Osteocyte (in vitro differentiated cells): ENCODE results near the gene FBXL5. TPM values are rescaled to one million over a fixed set of nuclear protein-coding genes. Genes with fewer than 3 reads are reported as not detected.

Source experiments
- DNase-seq: peaks from one replicate; pipeline ENCODE4 v3.0.0; 2021; ENCODE audit warnings: mixed read lengths; ENCODE audit not compliant: unreplicated experiment; ENCODE audit errors: extremely low spot score
- H3K27ac Mint-ChIP-seq: one replicate; pipeline ENCODE4 v1.8.0; 2021; ENCODE audit warnings: mild to moderate bottlenecking, mixed read lengths; ENCODE audit not compliant: unreplicated experiment
- H3K27me3 Mint-ChIP-seq: one replicate; pipeline ENCODE4 v1.8.0; 2021; ENCODE audit warnings: mixed read lengths; ENCODE audit not compliant: unreplicated experiment
- H3K36me3 Mint-ChIP-seq: one replicate; pipeline ENCODE4 v1.8.0; 2021; ENCODE audit warnings: mixed read lengths; ENCODE audit not compliant: unreplicated experiment
- H3K4me1 Mint-ChIP-seq: one replicate; pipeline ENCODE4 v1.8.0; 2021; ENCODE audit warnings: mixed read lengths; ENCODE audit not compliant: unreplicated experiment
- H3K4me3 Mint-ChIP-seq: one replicate; pipeline ENCODE4 v1.8.0; 2021; ENCODE audit warnings: mild to moderate bottlenecking, moderate library complexity, mixed read lengths; ENCODE audit not compliant: unreplicated experiment
- H3K9me3 Mint-ChIP-seq: one replicate; pipeline ENCODE4 v1.8.0; 2021; ENCODE audit warnings: mixed read lengths; ENCODE audit not compliant: unreplicated experiment
- CTCF ChIP-seq: fragments of 200-600 bp; sonication (generic); IDR thresholded peaks from 2 replicates; pipeline ENCODE4 v1.5.0; 2021; ENCODE audit warnings: antibody characterized with exemption, mild to moderate bottlenecking, moderate library complexity
- total RNA-seq: library from RNA; stranded (reverse); gene quantifications from 2 replicates; pipeline ENCODE4 v1.2.1, GENCODE V29; 2021

Gene FBXL5
- total RNA-seq, 1 donor from 2014 or later, result 54.0 TPM

- Mint-ChIP-seq H3K9me3 (no peaks in the 10 kb centered on the region), H3K27me3 (no peaks in the 10 kb centered on the region), H3K27ac (peak overlapping the region; percentile 97), H3K4me3 (peak overlapping the region; percentile 96), H3K4me1 (peaks cover 66% of the 10 kb centered on the region), H3K36me3 (no peaks in the 10 kb centered on the region)
- no peak for DNase-seq
- TF ChIP-seq CTCF, result no peak
Measured at GRCh38 chr4:15652191-15652590, 3.0 kb downstream of the FBXL5 start.

- no peaks in the 10 kb centered on the region for H3K27me3 Mint-ChIP-seq
- H3K4me3 Mint-ChIP-seq, result peak overlapping the region; percentile 57
Measured at GRCh38 chr4:15651676-15652075, 3.5 kb downstream of the FBXL5 start.

GRCh38 chr4:15649914-15650545 lies 5.1 kb downstream of the FBXL5 start:
- no peak overlapping the region for H3K4me3 Mint-ChIP-seq
- H3K27me3 Mint-ChIP-seq, result no peaks in the 10 kb centered on the region
- H3K4me1 Mint-ChIP-seq, result peaks cover 60% of the 10 kb centered on the region
- DNase-seq, result no peak
- TF ChIP-seq CTCF, result peak; percentile 68
- H3K9me3 Mint-ChIP-seq, result no peaks in the 10 kb centered on the region
- H3K27ac Mint-ChIP-seq, result peak overlapping the region; percentile 61
- H3K36me3 Mint-ChIP-seq, result no peaks in the 10 kb centered on the region

More at GRCh38 chr4:15651676-15652075, 3.5 kb downstream of the FBXL5 start:
- no peak for TF ChIP-seq CTCF
- Mint-ChIP-seq H3K36me3 (no peaks in the 10 kb centered on the region), H3K9me3 (no peaks in the 10 kb centered on the region), H3K4me1 (peaks cover 63% of the 10 kb centered on the region), H3K27ac (peak overlapping the region; percentile 83)
- no peak for DNase-seq

GRCh38 chr4:15648600-15648999 lies 6.6 kb downstream of the FBXL5 start:
- H3K4me3 Mint-ChIP-seq, result no peak overlapping the region
- H3K9me3 Mint-ChIP-seq, result no peaks in the 10 kb centered on the region
- H3K27ac Mint-ChIP-seq, result no peak overlapping the region
- no peak for TF ChIP-seq CTCF
- no peak for DNase-seq
- H3K36me3 Mint-ChIP-seq, result peaks cover 6% of the 10 kb centered on the region
- no peaks in the 10 kb centered on the region for H3K27me3 Mint-ChIP-seq
- H3K4me1 Mint-ChIP-seq, result peaks cover 58% of the 10 kb centered on the region

GRCh38 chr4:15638418-15638817 lies 16.7 kb downstream of the FBXL5 start:
- Mint-ChIP-seq H3K9me3 (no peaks in the 10 kb centered on the region), H3K4me1 (peaks cover 4% of the 10 kb centered on the region), H3K36me3 (peaks cover 44% of the 10 kb centered on the region), H3K4me3 (no peak overlapping the region), H3K27ac (no peak overlapping the region), H3K27me3 (no peaks in the 10 kb centered on the region)
- no peak for TF ChIP-seq CTCF
- no peak for DNase-seq
